GM18511 (cell line): ENCODE data around the gene INTU.
A peak's percentile ranks its signal among the peaks of the same experiment; 100 is the strongest.
"Not testable (repeated sequence)": the region's sequence is repeated elsewhere in the genome, so short reads cannot be mapped to it uniquely, and the experiment has no call there.

Experiments used
- ATAC-seq: cut with Tn5 transposase; IDR thresholded peaks from one replicate; pipeline ENCODE4 v1.9.1; 2021; ENCODE audit warnings: mild to moderate bottlenecking, moderate library complexity; ENCODE audit not compliant: unreplicated experiment

The INTU gene

GRCh38 chr4:127642169-127642568 is 9.4 kb downstream of the INTU start:
- no peak for ATAC-seq

DNA sequence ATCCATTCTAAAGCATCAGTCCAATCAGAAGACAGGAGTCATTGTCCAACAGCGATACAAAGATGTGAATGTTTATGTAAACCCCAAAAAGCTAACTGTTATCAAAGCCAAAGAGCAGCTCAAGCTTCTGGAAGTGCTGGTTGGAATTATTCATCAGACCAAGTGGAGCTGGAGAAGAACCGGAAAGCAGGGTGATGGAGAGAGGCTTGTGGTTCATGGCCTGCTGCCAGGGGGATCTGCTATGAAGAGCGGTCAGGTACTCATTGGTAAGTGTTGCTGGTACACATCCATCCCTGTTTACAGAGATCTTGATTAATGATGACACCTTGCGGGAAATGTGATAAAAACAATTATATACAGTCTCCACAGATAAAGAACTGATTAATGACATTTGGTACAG is 11.0 kb downstream of the INTU start:
- ATAC-seq: no peak

- no peak for ATAC-seq
Observed at GRCh38 chr4:127648061-127648460, 15.3 kb downstream of the INTU start.

DNA sequence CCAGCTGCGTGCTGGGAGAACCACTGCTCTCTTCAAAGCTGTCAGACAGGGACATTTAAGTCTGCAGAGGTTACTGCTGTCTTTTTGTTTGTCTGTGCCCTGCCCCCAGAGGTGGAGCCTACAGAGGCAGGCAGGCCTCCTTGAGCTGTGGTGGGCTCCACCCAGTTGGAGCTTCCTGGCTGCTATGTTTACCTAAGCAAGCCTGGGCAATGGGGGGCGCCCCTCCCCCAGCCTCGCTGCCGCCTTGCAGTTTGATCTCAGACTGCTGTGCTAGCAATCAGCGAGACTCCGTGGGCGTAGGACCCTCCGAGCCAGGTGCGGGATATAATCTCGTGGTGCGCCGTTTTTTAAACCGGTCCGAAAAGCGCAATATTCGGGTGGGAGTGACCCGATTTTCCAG is 22.8 kb downstream of the INTU start:
- ATAC-seq: not testable (repeated sequence)

GRCh38 chr4:127656047-127656680 is 23.4 kb downstream of the INTU start:
- ATAC-seq: no peak

- ATAC-seq: no peak
Observed at GRCh38 chr4:127660284-127660885, 27.6 kb downstream of the INTU start.

DNA sequence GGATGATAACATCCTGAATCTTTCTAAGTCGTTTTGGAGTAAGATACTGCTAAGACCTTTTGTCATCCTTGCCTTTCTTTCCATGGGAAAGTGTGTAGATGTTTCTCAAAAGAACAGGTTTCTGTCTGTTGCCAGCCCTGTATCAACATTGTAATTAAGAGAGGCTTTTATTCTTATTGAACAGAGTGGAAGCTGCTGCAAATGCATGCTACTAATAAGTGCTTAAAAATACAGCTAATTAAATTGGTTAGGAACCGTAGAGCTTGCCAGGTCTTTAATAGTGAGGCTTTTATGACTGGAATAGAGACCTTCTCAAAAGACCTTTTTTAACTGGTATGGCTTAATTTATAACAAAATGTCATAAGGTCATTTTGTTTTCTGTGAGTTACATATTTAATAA is 34.4 kb downstream of the INTU start:
- ATAC-seq: no peak

DNA sequence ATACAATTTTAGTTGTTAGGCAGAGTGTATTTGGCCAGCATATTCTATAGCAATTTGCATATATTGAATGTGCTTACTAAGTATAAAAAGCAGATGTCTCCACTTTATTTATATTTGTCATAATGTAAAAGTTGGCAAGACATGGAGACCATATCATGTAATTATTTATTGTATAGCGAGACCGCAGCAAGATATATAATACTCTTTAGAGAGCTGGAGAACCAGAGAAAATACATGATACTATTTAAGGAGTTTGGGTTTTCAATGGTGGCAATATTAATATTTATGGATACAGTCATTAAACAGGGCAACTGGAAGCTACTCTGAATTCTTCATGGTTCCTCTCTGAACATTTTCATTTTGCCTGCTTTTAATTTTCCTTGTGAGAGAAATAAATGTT is 35.0 kb downstream of the INTU start:
- ATAC-seq: no peak

DNA sequence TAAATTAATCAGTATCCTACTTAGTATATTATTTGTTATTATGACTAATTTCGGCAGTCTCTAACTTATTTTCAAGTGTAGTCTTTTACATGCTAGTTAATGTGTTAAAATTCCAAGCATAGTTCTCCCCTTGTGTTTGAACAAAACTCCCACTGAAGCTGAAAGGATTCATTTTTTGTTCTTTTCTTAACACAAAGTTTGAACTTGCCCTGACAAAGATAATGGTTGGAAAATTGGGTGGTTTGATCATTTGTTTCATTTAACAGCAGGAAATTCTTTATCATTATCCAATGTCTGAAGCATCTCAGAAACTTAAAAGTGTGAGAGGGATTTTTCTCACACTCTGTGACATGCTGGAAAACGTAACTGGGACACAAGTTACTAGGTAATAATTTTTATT is 36.0 kb downstream of the INTU start:
- no peak for ATAC-seq

DNA sequence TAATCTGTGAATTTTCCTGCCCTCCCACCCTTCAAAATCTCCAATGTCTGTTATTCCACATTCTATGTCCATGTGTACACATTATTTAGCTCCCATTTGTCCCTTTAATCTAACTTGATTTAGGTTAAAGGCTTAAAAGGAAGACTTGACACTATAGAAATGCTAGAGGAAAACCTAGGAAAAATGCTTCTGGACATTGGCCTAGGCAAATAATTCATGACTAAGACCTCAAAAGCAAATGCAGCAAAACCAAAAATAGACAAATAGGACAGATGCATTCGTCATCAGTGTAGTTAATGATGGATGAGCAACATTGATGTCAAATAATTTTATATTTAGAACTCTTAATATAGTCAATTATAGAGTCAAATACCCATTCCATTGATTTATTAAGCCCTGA is 36.9 kb downstream of the INTU start:
- ATAC-seq: no peak

GRCh38 chr4:127672111-127672510 is 39.4 kb downstream of the INTU start:
- no peak for ATAC-seq

DNA sequence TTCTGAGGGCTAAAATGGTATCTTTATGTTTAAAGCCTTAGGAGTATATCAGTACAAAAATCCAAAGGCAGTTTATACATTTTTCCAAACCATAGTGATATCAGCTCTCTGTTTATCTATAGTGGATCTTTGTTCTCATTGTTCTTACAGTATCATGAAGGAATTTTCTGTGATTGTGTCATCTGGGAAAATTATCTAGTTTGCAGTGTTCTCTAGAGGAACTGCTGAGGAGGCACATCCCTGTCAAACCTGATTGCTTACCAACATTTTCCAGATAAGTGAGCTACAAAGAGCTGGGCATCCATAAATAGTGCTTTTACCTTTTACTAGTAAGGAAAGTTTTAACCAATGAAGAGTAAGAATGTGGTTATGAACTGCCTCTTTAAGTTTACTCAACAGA is 52.5 kb downstream of the INTU start:
- ATAC-seq: no peak

GRCh38 chr4:127686658-127687057 is 53.9 kb downstream of the INTU start:
- no peak for ATAC-seq

GRCh38 chr4:127687580-127687979 is 54.8 kb downstream of the INTU start:
- no peak for ATAC-seq

GRCh38 chr4:127698789-127699200 is 66.0 kb downstream of the INTU start:
- ATAC-seq: peak; percentile 99

DNA sequence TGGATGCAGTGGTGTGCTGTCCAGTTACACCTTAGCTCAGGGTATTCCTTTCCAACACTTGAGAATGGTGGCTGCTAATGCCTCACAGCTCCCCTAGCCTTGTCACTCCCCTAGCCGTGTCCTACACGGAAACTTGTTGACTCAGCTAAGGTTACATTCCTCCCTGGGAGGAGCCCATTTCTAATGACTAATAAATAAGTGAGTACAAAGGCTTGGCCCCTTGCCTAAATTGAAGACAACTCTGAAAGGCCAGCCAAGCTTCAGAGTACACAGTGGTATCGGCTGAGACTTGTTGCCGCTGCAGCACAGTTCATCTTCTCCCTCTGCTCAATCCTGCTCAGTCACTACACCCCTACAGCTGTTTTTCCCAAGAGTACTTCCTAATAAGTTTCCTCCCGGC is 76.2 kb downstream of the INTU start:
- no peak for ATAC-seq

- no peak for ATAC-seq
Observed at GRCh38 chr4:127709456-127709855, 76.7 kb downstream of the INTU start.

- ATAC-seq: no peak
Observed at GRCh38 chr4:127730142-127730913, 97.6 kb downstream of the INTU start, which contains the start of gene SLC25A31. Gene SLC25A31, plus strand, starts transcription at chr4:127730400. Its CDS starts 146 bp downstream, at chr4:127730546.

- ATAC-seq: no peak
Observed at GRCh38 chr4:127731406-127731805, 98.6 kb downstream of the INTU start.

DNA sequence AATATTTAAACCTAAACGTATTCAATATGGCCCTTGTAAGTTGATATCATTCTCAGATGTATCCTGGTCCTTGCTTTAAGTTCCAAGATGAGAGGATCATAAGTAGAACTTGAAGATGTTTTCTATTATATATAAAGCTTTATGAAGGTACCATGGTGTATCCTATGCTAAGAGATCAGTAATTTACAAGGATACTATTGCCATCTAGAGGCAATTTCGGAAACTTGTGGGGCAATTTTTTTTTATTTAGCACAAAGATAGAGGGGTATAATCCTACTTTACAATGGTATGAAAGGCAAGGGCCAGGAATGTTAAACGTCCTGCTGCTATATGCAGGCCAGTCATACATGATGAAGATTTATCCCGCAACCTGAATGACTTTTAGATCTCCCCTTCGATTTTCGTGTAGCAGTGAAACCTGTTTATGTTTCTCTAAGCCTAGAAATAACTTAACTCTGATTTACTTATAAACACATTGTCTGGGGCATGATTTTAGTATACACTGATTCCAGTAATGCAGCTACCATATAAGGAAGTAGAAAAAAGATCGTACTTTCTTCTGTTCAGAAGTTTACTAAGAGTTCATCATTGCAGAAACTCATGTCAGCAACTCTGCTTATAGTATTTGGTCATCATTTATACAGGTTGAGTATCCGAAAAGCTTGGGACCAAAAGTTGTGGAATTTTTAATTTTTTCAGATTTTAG is 100.0 kb downstream of the INTU start:
- peak; percentile 84 for ATAC-seq

GRCh38 chr4:127734976-127735375 is 102.2 kb downstream of the INTU start:
- no peak for ATAC-seq
